GM12872 (cell line): ENCODE data around the gene PLA2R1.

Experiments used
- CTCF ChIP-seq: IDR thresholded peaks from 3 replicates; pipeline ENCODE4 v1.5.1; 2011; ENCODE audit warnings: low read depth, mild to moderate bottlenecking, low read length, moderate library complexity; ENCODE audit not compliant: insufficient read depth

The PLA2R1 gene

GRCh38 chr2:159960414-159960813, 102.0 kb downstream of the PLA2R1 start:
- no peak for TF ChIP-seq CTCF

GRCh38 chr2:159959136-159959535, 103.3 kb downstream of the PLA2R1 start:
- TF ChIP-seq CTCF = no peak

GRCh38 chr2:159953136-159953823, 109.1 kb downstream of the PLA2R1 start:
- no peak for TF ChIP-seq CTCF

GRCh38 chr2:159946326-159946999, 116.0 kb downstream of the PLA2R1 start:
- TF ChIP-seq CTCF = no peak

- no peak for TF ChIP-seq CTCF
Observed at GRCh38 chr2:159944874-159945273, 117.5 kb downstream of the PLA2R1 start.

GRCh38 chr2:159942146-159942545, 120.3 kb downstream of the PLA2R1 start:
- TF ChIP-seq CTCF = no peak

GRCh38 chr2:159941729-159942128, 120.7 kb downstream of the PLA2R1 start:
- TF ChIP-seq CTCF = no peak
